ENCODE measurements around the gene FDX2.

DNA sequence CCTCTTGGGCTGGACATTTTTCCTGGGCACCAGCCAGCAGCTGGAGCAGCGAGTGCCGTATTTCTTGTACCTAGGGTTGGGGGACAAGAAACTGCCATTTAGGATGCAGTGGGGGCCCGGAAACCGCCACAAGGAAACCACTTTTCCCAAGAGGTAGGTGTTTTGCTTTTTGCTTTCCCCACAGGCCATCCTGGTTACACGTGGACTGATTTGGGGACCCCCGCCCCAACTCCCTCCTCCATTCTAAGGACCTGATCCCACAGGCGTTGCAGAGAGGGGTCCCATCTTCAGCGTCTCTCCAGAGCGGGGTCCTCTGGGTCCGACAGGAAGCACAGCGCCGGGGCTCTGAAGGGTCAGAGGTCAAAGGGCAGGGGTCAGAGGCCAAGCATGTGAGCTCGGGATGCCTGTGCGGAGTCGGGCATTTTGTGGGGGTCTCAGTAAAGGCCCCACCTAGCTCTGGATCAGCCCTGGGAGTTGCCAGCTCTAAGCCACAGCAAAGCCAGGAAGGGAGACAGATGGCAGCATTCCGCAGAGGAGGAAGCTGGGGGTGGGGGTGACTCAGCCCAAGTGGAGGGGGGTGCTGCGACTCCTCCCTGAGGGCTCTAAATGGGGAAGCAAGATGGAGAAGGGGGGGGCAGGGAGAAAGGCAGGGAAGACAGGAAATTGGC, 10.5 kb downstream of the FDX2 start:
- TF ChIP-seq, protein P1, sequence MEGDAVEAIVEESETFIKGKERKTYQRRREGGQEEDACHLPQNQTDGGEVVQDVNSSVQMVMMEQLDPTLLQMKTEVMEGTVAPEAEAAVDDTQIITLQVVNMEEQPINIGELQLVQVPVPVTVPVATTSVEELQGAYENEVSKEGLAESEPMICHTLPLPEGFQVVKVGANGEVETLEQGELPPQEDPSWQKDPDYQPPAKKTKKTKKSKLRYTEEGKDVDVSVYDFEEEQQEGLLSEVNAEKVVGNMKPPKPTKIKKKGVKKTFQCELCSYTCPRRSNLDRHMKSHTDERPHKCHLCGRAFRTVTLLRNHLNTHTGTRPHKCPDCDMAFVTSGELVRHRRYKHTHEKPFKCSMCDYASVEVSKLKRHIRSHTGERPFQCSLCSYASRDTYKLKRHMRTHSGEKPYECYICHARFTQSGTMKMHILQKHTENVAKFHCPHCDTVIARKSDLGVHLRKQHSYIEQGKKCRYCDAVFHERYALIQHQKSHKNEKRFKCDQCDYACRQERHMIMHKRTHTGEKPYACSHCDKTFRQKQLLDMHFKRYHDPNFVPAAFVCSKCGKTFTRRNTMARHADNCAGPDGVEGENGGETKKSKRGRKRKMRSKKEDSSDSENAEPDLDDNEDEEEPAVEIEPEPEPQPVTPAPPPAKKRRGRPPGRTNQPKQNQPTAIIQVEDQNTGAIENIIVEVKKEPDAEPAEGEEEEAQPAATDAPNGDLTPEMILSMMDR (conservative IDR thresholded peaks at IDR 0.05; ENCODE audit: low read depth, low read length): no peak
- TF ChIP-seq EZH2 (IDR thresholded peaks at IDR 0.05; ENCODE audit: low read length, unreplicated experiment): no peak
